HEK293 (cell line): Measurements from ENCODE around the gene LRRC7.

Experiments used
- CTCF ChIA-PET: fragments of 350-600 bp; formaldehyde crosslinking; extraction: SDS; loops from one replicate; lab custom pipeline; 2021; ENCODE audit warnings: antibody characterized with exemption; lab: Yijun Ruan, JAX
- POLR2A ChIA-PET: fragments of 300-600 bp; formaldehyde crosslinking; extraction: SDS; loops from one replicate; lab custom pipeline; 2020; ENCODE audit warnings: antibody characterized with exemption, inconsistent platforms; lab: Yijun Ruan, JAX
- H3K27ac ChIP-seq: fragments of 200-500 bp; sonication (Bioruptor generic); 2 replicates; pipeline ENCODE4 v1.5.1; 2014; ENCODE audit warnings: low read depth, low read length, control low read depth, inconsistent platforms; ENCODE audit errors: extremely low read depth
- H3K36me3 ChIP-seq, 2 experiments: fragments of 200-500 bp in 1 of 2; sonication (Bioruptor generic) in 1 of 2; 1 replicate in 1 of 2; 2 replicates in 1 of 2; pipeline ENCODE4 v1.5.1; 2014 to 2017; ENCODE audit warnings: inconsistent platforms in 2 of 2, low read length in 2 of 2; ENCODE audit not compliant: control insufficient read depth in 2 of 2, insufficient read depth in 1 of 2
- H3K4me1 ChIP-seq: fragments of 200-500 bp; sonication (Bioruptor generic); 2 replicates; pipeline ENCODE4 v1.5.1; 2014; ENCODE audit warnings: mild to moderate bottlenecking, low read length, inconsistent platforms; ENCODE audit not compliant: control insufficient read depth, insufficient read depth
- H3K4me3 ChIP-seq: 2 replicates; pipeline ENCODE4 v1.5.1; 2011; ENCODE audit warnings: low read depth, mild to moderate bottlenecking, control low read depth, low read length, moderate library complexity
- H3K9me3 ChIP-seq: fragments of 200-500 bp; sonication (Bioruptor generic); 2 replicates; pipeline ENCODE4 v1.5.1; 2014; ENCODE audit warnings: low read depth, low read length, inconsistent platforms; ENCODE audit not compliant: control insufficient read depth, insufficient read depth
- REST ChIP-seq: fragments of 450-650 bp; formaldehyde crosslinking; IDR thresholded peaks from 2 replicates; pipeline ENCODE4 v1.5.1; 2016; ENCODE audit warnings: missing biosample characterization, missing genetic modification characterization
- SALL2 ChIP-seq: fragments of 450-650 bp; formaldehyde crosslinking; IDR thresholded peaks from 2 replicates; pipeline ENCODE4 v1.5.0; 2017; ENCODE audit warnings: missing biosample characterization, mild to moderate bottlenecking, missing genetic modification characterization, borderline replicate concordance
- TCF7L2 ChIP-seq: IDR thresholded peaks from 2 replicates; pipeline ENCODE4 v1.6.1; 2011; ENCODE audit warnings: low read depth, mild to moderate bottlenecking, inconsistent platforms, low read length, moderate library complexity, borderline replicate concordance
- ZBTB1 ChIP-seq: fragments of 450-650 bp; formaldehyde crosslinking; IDR thresholded peaks from 2 replicates; pipeline ENCODE4 v1.5.1; 2016; ENCODE audit warnings: missing biosample characterization, missing genetic modification characterization
- ZFP69B ChIP-seq: fragments of 450-650 bp; formaldehyde crosslinking; IDR thresholded peaks from 2 replicates; pipeline ENCODE4 v1.5.1; 2016; ENCODE audit warnings: missing biosample characterization, missing genetic modification characterization
- ZNF146 ChIP-seq: fragments of 450-650 bp; formaldehyde crosslinking; IDR thresholded peaks from 2 replicates; pipeline ENCODE4 v1.5.1; 2016; ENCODE audit warnings: missing biosample characterization, missing genetic modification characterization
- ZNF157 ChIP-seq: fragments of 450-650 bp; formaldehyde crosslinking; IDR thresholded peaks from 2 replicates; pipeline ENCODE4 v1.5.1; 2016; ENCODE audit warnings: missing biosample characterization, missing genetic modification characterization
- ZNF2 ChIP-seq: fragments of 450-650 bp; formaldehyde crosslinking; IDR thresholded peaks from 2 replicates; pipeline ENCODE4 v1.5.1; 2016; ENCODE audit warnings: missing biosample characterization, missing genetic modification characterization
- ZNF202 ChIP-seq: fragments of 450-650 bp; formaldehyde crosslinking; IDR thresholded peaks from 2 replicates; pipeline ENCODE4 v1.5.1; 2016; ENCODE audit warnings: missing biosample characterization, missing genetic modification characterization, borderline replicate concordance
- ZNF221 ChIP-seq: fragments of 450-650 bp; formaldehyde crosslinking; IDR thresholded peaks from 2 replicates; pipeline ENCODE4 v1.5.1; 2017; ENCODE audit warnings: missing biosample characterization, missing genetic modification characterization, borderline replicate concordance
- ZNF248 ChIP-seq: fragments of 450-650 bp; formaldehyde crosslinking; IDR thresholded peaks from 2 replicates; pipeline ENCODE4 v1.5.1; 2017; ENCODE audit warnings: missing biosample characterization, missing genetic modification characterization
- ZNF292 ChIP-seq: fragments of 450-650 bp; formaldehyde crosslinking; IDR thresholded peaks from 2 replicates; pipeline ENCODE4 v1.5.1; 2016; ENCODE audit warnings: low read depth, missing biosample characterization, missing genetic modification characterization, borderline replicate concordance
- ZNF311 ChIP-seq: fragments of 450-650 bp; formaldehyde crosslinking; IDR thresholded peaks from 2 replicates; pipeline ENCODE4 v1.5.1; 2017; ENCODE audit warnings: missing biosample characterization, missing genetic modification characterization, borderline replicate concordance
- ZNF366 ChIP-seq: fragments of 450-650 bp; formaldehyde crosslinking; conservative IDR thresholded peaks from 2 replicates; pipeline ENCODE4 v1.5.1; 2016; ENCODE audit warnings: missing biosample characterization, missing genetic modification characterization
- ZNF449 ChIP-seq: fragments of 450-650 bp; formaldehyde crosslinking; IDR thresholded peaks from 2 replicates; pipeline ENCODE4 v1.5.1; 2017; ENCODE audit warnings: missing biosample characterization, mild to moderate bottlenecking, missing genetic modification characterization, moderate library complexity
- ZNF521 ChIP-seq: fragments of 450-650 bp; formaldehyde crosslinking; IDR thresholded peaks from 2 replicates; pipeline ENCODE4 v1.5.1; 2017; ENCODE audit warnings: missing biosample characterization, mild to moderate bottlenecking, missing genetic modification characterization
- ZNF664 ChIP-seq: fragments of 450-650 bp; formaldehyde crosslinking; IDR thresholded peaks from 2 replicates; pipeline ENCODE4 v1.5.1; 2016; ENCODE audit warnings: missing biosample characterization, missing genetic modification characterization
- ZNF791 ChIP-seq: fragments of 450-650 bp; formaldehyde crosslinking; IDR thresholded peaks from 2 replicates; pipeline ENCODE4 v1.5.1; 2016; ENCODE audit warnings: missing biosample characterization, missing genetic modification characterization
- TF ChIP-seq, protein P1 (sequence below): fragments of 450-650 bp; formaldehyde crosslinking; IDR thresholded peaks from 2 replicates; pipeline ENCODE4 v1.5.1; 2016; ENCODE audit warnings: missing biosample characterization, missing genetic modification characterization
- TF ChIP-seq, protein P2 (sequence below): fragments of 450-650 bp; formaldehyde crosslinking; IDR thresholded peaks from 2 replicates; pipeline ENCODE4 v1.5.1; 2017; ENCODE audit warnings: missing biosample characterization, missing genetic modification characterization
- TF ChIP-seq, protein P3 (sequence below): fragments of 450-650 bp; formaldehyde crosslinking; IDR thresholded peaks from 2 replicates; pipeline ENCODE4 v1.5.1; 2017; ENCODE audit warnings: missing biosample characterization, missing genetic modification characterization

The LRRC7 gene

DNA sequence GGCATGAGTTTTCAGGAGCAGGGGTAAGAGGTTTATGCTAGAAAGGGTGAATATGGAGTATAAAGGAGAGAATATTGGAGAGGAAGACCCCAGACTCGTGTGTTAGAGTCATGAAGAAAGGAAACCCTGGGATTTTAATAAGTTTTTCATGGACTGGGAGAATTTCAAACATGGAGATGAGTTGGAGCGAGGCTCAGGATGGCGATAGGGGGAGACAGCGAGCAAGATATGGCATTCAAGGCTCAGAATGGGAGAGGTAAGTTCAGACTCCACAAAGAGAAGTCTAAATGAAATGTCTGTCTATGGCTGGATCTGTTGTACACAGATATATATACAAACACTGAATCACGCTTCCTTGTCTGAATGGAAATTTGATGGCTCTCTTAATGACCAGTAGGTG is 545.1 kb downstream of the LRRC7 start (continued):
- TF ChIP-seq REST (tag by site-specific recombination) (no peak), ZNF2 (no peak), ZNF791 (tag by site-specific recombination) (no peak), ZNF146 (no peak)

DNA sequence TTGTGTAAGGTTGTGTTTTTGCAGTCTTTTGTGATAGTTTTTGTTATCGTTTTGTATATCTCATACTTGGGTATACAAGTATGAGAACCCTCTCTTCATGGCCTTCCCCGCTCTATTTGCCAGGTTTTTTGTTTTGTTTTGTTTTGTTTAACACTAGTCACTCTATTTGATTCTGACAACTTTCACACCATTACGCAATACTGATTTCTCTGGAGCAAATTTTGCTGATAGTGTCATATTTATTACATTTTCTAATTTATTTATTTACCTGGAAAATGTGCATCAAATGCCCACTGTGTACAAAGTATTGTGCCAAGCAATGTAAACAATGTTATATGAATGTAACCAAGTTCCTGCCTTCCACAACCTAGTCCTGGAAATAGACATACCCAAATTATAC is 547.6 kb downstream of the LRRC7 start:
- ChIA-PET CTCF (no interaction called here), POLR2A (no interaction called here)
- Histone ChIP-seq H3K4me1 (no peaks in the 10 kb centered on the region), H3K4me3 (no peak overlapping the region), H3K27ac (no peak overlapping the region), H3K9me3 (no peaks in the 10 kb centered on the region), H3K36me3 (no peaks in the 10 kb centered on the region)
- TF ChIP-seq SALL2 (no peak), ZNF221 (tag by site-specific recombination) (no peak), ZNF449 (tag by site-specific recombination) (no peak), ZNF521 (no peak), ZNF157 (tag by site-specific recombination) (no peak)
- TF ChIP-seq, protein P1, sequence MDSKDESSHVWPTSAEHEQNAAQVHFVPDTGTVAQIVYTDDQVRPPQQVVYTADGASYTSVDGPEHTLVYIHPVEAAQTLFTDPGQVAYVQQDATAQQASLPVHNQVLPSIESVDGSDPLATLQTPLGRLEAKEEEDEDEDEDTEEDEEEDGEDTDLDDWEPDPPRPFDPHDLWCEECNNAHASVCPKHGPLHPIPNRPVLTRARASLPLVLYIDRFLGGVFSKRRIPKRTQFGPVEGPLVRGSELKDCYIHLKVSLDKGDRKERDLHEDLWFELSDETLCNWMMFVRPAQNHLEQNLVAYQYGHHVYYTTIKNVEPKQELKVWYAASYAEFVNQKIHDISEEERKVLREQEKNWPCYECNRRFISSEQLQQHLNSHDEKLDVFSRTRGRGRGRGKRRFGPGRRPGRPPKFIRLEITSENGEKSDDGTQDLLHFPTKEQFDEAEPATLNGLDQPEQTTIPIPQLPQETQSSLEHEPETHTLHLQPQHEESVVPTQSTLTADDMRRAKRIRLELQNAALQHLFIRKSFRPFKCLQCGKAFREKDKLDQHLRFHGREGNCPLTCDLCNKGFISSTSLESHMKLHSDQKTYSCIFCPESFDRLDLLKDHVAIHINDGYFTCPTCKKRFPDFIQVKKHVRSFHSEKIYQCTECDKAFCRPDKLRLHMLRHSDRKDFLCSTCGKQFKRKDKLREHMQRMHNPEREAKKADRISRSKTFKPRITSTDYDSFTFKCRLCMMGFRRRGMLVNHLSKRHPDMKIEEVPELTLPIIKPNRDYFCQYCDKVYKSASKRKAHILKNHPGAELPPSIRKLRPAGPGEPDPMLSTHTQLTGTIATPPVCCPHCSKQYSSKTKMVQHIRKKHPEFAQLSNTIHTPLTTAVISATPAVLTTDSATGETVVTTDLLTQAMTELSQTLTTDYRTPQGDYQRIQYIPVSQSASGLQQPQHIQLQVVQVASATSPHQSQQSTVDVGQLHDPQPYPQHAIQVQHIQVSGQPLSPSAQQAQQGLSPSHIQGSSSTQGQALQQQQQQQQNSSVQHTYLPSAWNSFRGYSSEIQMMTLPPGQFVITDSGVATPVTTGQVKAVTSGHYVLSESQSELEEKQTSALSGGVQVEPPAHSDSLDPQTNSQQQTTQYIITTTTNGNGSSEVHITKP, result no peak

GRCh38 chr1:70117046-70117445 is 549.3 kb downstream of the LRRC7 start:
- POLR2A ChIA-PET, result no interaction called here
- H3K4me3 ChIP-seq, result no peak overlapping the region
- no peak overlapping the region for H3K27ac ChIP-seq
- no peaks in the 10 kb centered on the region for H3K9me3 ChIP-seq
- CTCF ChIA-PET, result interaction anchor here (0.6 to 1.0 kb wide), 2 partner anchors 10 to 82 kb away, joined by 3 to 4 read pairs; no protein-coding TSS in a partner anchor
- no peaks in the 10 kb centered on the region for H3K4me1 ChIP-seq
- H3K36me3 ChIP-seq, result no peaks in the 10 kb centered on the region
- TF ChIP-seq, protein P2, sequence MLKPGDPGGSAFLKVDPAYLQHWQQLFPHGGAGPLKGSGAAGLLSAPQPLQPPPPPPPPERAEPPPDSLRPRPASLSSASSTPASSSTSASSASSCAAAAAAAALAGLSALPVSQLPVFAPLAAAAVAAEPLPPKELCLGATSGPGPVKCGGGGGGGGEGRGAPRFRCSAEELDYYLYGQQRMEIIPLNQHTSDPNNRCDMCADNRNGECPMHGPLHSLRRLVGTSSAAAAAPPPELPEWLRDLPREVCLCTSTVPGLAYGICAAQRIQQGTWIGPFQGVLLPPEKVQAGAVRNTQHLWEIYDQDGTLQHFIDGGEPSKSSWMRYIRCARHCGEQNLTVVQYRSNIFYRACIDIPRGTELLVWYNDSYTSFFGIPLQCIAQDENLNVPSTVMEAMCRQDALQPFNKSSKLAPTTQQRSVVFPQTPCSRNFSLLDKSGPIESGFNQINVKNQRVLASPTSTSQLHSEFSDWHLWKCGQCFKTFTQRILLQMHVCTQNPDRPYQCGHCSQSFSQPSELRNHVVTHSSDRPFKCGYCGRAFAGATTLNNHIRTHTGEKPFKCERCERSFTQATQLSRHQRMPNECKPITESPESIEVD (tag by site-specific recombination), result no peak
- TF ChIP-seq ZFP69B (tag by site-specific recombination) (no peak), ZNF292 (no peak), ZBTB1 (no peak), ZNF202 (tag by site-specific recombination) (no peak), ZNF311 (tag by site-specific recombination) (no peak), TCF7L2 (no peak), ZNF248 (tag by site-specific recombination) (no peak), ZNF366 (no peak), ZNF664 (no peak)
- TF ChIP-seq, protein P3, sequence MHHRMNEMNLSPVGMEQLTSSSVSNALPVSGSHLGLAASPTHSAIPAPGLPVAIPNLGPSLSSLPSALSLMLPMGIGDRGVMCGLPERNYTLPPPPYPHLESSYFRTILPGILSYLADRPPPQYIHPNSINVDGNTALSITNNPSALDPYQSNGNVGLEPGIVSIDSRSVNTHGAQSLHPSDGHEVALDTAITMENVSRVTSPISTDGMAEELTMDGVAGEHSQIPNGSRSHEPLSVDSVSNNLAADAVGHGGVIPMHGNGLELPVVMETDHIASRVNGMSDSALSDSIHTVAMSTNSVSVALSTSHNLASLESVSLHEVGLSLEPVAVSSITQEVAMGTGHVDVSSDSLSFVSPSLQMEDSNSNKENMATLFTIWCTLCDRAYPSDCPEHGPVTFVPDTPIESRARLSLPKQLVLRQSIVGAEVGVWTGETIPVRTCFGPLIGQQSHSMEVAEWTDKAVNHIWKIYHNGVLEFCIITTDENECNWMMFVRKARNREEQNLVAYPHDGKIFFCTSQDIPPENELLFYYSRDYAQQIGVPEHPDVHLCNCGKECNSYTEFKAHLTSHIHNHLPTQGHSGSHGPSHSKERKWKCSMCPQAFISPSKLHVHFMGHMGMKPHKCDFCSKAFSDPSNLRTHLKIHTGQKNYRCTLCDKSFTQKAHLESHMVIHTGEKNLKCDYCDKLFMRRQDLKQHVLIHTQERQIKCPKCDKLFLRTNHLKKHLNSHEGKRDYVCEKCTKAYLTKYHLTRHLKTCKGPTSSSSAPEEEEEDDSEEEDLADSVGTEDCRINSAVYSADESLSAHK (tag by site-specific recombination), result no peak
